Sigmoid colon (tissue), 7 donors: ENCODE measurements around the gene MXD3. TPM values are rescaled to one million over a fixed set of nuclear protein-coding genes. Genes with fewer than 3 reads are reported as not detected.

ENCODE experiments used
- DNase-seq: peaks from one replicate; pipeline ENCODE4 v3.0.0-alpha.2; 2019
- H3K27ac ChIP-seq, 4 donors: fragments of 200-600 bp; sonication (generic); one replicate each; pipeline ENCODE4 v1.5.1; 2016 to 2019; ENCODE audit warnings: mild to moderate bottlenecking in 1 of 4
- H3K27me3 ChIP-seq, 3 donors: fragments of 200-600 bp; sonication (generic); one replicate each; pipeline ENCODE4 v1.5.1; 2019; ENCODE audit warnings: mild to moderate bottlenecking in 1 of 3
- H3K36me3 ChIP-seq, 4 donors: fragments of 200-600 bp; sonication (generic); one replicate each; pipeline ENCODE4 v1.5.1; 2016 to 2019
- H3K4me1 ChIP-seq, 4 donors: fragments of 200-600 bp; sonication (generic); one replicate each; pipeline ENCODE4 v1.5.1; 2017 to 2019
- H3K4me3 ChIP-seq, 4 donors: fragments of 200-600 bp; sonication (generic); one replicate each; pipeline ENCODE4 v1.5.1; 2017 to 2019; ENCODE audit warnings: mild to moderate bottlenecking in 2 of 4, moderate library complexity in 1 of 4
- H3K9me3 ChIP-seq, 4 donors: fragments of 200-600 bp in 3 of 4; sonication (generic) in 3 of 4; one replicate each; pipeline versions ENCODE4 v1.5.1 to v1.6.1; 2013 to 2019
- EP300 ChIP-seq, 4 donors: sonication (generic); formaldehyde crosslinking; IDR thresholded peaks; one replicate each; pipeline ENCODE4 v1.6.1; 2017; ENCODE audit warnings: antibody characterized with exemption in 4 of 4
- POLR2A ChIP-seq, 2 donors: fragments of 450-650 bp; IDR thresholded peaks; one replicate each; pipeline ENCODE4 v1.6.1; 2016; ENCODE audit warnings: antibody characterized with exemption in 2 of 2, mild to moderate bottlenecking in 2 of 2, moderate library complexity in 2 of 2
- POLR2AphosphoS5 ChIP-seq, 4 donors: sonication (generic); formaldehyde crosslinking; IDR thresholded peaks; one replicate each; pipeline ENCODE4 v1.6.1; 2017; ENCODE audit warnings: antibody characterized with exemption in 4 of 4
- WGBS, 2 donors: extraction: QIAGEN DNeasy Blood & Tissue Kit; methylation state at CpG; one replicate each; pipeline ENCODE4 v1.1.7; 2013; 5-methylcytosine and 5-hydroxymethylcytosine counted together
- intact Hi-C: fragments of 100-400 bp; cut with DNase I; formaldehyde crosslinking; loops from one replicate; pipeline ENCODE4 v1.15.1; 2023
- polyA plus RNA-seq, 3 donors: library from polyadenylated mRNA; stranded (reverse); fragments of 200-250 nt; gene quantifications; one replicate each; pipeline ENCODE4 v1.2.3, GENCODE V29; 2013
- total RNA-seq, 4 donors: library from RNA; depleted of rRNA; stranded (reverse); fragments of >200 nt; gene quantifications; one replicate each; pipeline ENCODE4 v1.1.0, GENCODE V29; 2016
- TF ChIP-seq, protein P1 (sequence below), 4 experiments: fragments of 450-650 bp in 3 of 4; fragments of 200-600 bp in 1 of 4; IDR thresholded peaks; one replicate each; pipeline ENCODE4 v1.5.1; 2016 to 2019; ENCODE audit warnings: antibody characterized with exemption in 4 of 4, mild to moderate bottlenecking in 3 of 4, moderate library complexity in 2 of 4
- donor health status: healthy with polysubstance abuse.
- donor health status: Bipolar disorder and iron deficiency.
- donor health status: healthy.

MXD3 gene
- total and polyA plus RNA-seq, 7 donors = 2.1 to 23.8 (median 8.2) TPM

DNA sequence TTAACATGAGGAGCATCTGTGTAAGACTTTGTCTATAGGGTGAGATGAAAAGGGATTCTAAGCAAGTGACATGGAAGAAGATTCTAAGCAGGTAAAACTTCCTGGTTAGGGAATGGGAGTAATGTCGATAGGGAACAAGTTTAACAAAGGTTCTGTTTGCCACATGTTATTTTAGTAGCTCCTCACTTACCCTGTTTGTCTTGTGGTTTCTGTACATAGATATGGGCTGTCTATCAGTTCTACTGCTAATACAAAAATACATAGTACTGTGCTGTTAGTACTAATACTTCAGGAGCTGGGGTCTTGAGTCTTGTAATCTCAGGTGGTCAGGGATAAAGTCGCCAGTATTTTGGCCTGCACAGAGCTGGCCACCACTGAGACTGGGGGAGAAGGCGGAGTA lies 41.0 kb downstream of the MXD3 start:
- WGBS, 2 donors = 86 to 95% methylated on average over 3 of the region's 3 CpGs
- H3K36me3 ChIP-seq = peaks cover 12 to 98% (median 31%) of the 10 kb centered on the region in 4 donors

DNA sequence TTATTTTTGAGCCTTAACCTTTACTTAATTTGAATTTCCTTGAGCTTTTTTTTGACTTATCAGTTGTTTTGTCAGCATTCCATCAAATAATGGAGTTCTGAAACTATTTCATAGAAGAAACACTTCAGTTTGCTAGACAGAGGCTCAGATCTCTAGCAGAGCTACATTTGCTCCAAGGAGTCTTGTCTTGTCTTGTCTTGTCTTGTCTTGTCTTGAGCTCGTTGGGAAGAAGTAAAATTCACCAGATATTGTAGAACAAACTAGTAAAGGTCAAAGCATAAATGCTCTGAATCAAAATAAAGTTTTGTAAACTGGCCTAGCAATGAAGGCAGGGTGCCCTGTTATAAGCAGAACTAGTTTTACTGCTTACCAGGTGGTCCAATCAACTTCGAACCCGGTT lies 41.7 kb downstream of the MXD3 start:
- Histone ChIP-seq H3K9me3 (no peaks in the 10 kb centered on the region), H3K27ac (no peak overlapping the region), H3K27me3 (no peaks in the 10 kb centered on the region), H3K4me1 (peaks cover 0 to 6% (median 3%) of the 10 kb centered on the region in 4 donors), H3K36me3 (peaks cover 12 to 95% (median 32%) of the 10 kb centered on the region in 4 donors), H3K4me3 (no peak overlapping the region)
- TF ChIP-seq POLR2AphosphoS5 (IDR thresholded peaks at IDR 0.05) = no peak
- no peak for TF ChIP-seq POLR2A (IDR thresholded peaks at IDR 0.05)
- no peak for TF ChIP-seq EP300 (IDR thresholded peaks at IDR 0.05)
- TF ChIP-seq, protein P1, sequence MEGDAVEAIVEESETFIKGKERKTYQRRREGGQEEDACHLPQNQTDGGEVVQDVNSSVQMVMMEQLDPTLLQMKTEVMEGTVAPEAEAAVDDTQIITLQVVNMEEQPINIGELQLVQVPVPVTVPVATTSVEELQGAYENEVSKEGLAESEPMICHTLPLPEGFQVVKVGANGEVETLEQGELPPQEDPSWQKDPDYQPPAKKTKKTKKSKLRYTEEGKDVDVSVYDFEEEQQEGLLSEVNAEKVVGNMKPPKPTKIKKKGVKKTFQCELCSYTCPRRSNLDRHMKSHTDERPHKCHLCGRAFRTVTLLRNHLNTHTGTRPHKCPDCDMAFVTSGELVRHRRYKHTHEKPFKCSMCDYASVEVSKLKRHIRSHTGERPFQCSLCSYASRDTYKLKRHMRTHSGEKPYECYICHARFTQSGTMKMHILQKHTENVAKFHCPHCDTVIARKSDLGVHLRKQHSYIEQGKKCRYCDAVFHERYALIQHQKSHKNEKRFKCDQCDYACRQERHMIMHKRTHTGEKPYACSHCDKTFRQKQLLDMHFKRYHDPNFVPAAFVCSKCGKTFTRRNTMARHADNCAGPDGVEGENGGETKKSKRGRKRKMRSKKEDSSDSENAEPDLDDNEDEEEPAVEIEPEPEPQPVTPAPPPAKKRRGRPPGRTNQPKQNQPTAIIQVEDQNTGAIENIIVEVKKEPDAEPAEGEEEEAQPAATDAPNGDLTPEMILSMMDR (IDR thresholded peaks at IDR 0.05) = no peak
- no peak for DNase-seq
- WGBS, 2 donors = 87 to 93% methylated on average over 3 of the region's 3 CpGs
- intact Hi-C loops = no loop called here

More for the DNA sequence above, 41.0 kb downstream of the MXD3 start:
- Histone ChIP-seq H3K9me3 (no peaks in the 10 kb centered on the region), H3K27me3 (no peaks in the 10 kb centered on the region), H3K4me1 (no peaks in the 10 kb centered on the region), H3K27ac (no peak overlapping the region), H3K4me3 (no peak overlapping the region)
- intact Hi-C loops = no loop called here
- no peak for DNase-seq
- TF ChIP-seq POLR2A (IDR thresholded peaks at IDR 0.05) (no peak), POLR2AphosphoS5 (IDR thresholded peaks at IDR 0.05) (no peak), EP300 (IDR thresholded peaks at IDR 0.05) (no peak)
- TF ChIP-seq, protein P1 (IDR thresholded peaks at IDR 0.05) = no peak

DNA sequence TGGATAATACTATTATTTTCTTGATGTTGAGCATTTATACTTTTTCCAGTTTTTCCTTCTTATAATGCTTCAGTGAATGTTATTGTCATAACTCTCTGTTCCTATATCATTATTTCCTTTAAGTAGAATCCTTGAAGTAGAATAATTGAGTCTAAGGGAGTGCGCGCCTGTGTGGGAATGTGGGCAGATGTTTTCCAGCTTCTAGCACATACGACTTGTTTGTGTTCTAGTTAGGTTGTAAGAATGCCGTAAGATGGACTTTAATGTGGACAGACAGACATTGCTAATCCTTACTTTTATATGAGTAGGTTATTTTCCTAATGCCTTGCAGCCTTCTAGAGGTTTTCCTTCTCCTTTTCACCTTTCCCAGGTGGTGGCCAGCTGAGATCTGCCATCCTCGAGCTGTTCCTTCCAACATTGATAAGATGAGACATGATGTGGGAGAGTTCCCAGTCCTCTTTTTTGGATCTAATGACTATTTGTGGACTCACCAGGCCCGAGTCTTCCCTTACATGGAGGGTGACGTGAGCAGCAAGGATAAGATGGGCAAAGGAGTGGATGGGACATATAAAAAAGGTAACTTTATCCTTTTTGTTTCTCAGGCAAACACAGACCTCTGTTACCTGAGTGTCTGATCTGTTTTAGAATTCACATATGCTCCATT lies 42.3 kb downstream of the MXD3 start:
- no peak for TF ChIP-seq EP300 (IDR thresholded peaks at IDR 0.05)
- TF ChIP-seq POLR2A (IDR thresholded peaks at IDR 0.05) = no peak
- TF ChIP-seq POLR2AphosphoS5 (IDR thresholded peaks at IDR 0.05) = no peak
- TF ChIP-seq, protein P1 (IDR thresholded peaks at IDR 0.05) = no peak

DNA sequence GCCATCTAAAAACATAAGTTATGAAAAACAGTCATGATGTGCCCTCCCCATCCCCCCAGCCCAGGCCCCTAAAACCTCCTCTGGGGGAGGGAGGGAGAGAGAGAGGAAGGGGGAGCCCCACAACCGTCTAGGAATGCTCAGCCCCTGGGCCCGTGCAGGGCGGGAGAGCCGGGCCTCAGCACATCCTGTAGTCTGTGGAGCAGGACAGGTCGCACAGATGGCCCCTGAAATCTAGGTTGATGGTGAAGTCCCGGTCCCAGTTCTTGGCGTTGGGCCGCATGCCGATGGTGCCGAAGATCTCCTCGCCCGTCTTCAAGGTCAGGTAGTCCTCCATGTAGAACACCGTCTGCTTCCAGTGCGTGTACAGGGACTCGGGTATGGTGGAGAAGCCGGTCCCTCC lies 46.3 kb downstream of the MXD3 start:
- no peak for DNase-seq
- peaks cover 0 to 10% (median 5%) of the 10 kb centered on the region in 4 donors for H3K4me1 ChIP-seq
- TF ChIP-seq POLR2AphosphoS5 (IDR thresholded peaks at IDR 0.05) = no peak
- TF ChIP-seq, protein P1 (IDR thresholded peaks at IDR 0.05) = no peak
- TF ChIP-seq EP300 (IDR thresholded peaks at IDR 0.05) = no peak
- TF ChIP-seq POLR2A (IDR thresholded peaks at IDR 0.05) = no peak

More for the DNA sequence above, 42.3 kb downstream of the MXD3 start:
- Histone ChIP-seq H3K27ac (no peak overlapping the region), H3K4me3 (no peak overlapping the region), H3K9me3 (no peaks in the 10 kb centered on the region), H3K4me1 (peaks cover 0 to 10% (median 5%) of the 10 kb centered on the region in 4 donors), H3K36me3 (peaks cover 8 to 95% (median 29%) of the 10 kb centered on the region in 4 donors), H3K27me3 (no peaks in the 10 kb centered on the region)
- intact Hi-C loops = no loop called here
- 96 to 97% methylated on average over 7 of the region's 7 CpGs for WGBS, 2 donors
- no peak for DNase-seq

More for the DNA sequence above, 46.3 kb downstream of the MXD3 start:
- Histone ChIP-seq H3K4me3 (no peak overlapping the region), H3K9me3 (no peaks in the 10 kb centered on the region), H3K27me3 (no peaks in the 10 kb centered on the region), H3K27ac (no peak overlapping the region), H3K36me3 (peaks cover 0 to 92% (median 29%) of the 10 kb centered on the region in 4 donors)
- intact Hi-C loops = no loop called here
- 94 to 96% methylated on average over 16 of the region's 16 CpGs for WGBS, 2 donors
